ENCODE data around the gene SOX6. TPM values are rescaled to one million over a fixed set of nuclear protein-coding genes. Genes with fewer than 3 reads are reported as not detected.

Gene SOX6
- total and polyA plus RNA-seq, 2 of the 13 experiments (the other 11 are each of a cell fraction or from before 2014, with no cell fraction given) = 2.6 to 11.2 TPM

GRCh38 chr11:16318320-16318719, 38.0 kb downstream of the SOX6 start:
- intact Hi-C loops (cut with micrococcal nuclease; ENCODE audit: unreplicated experiment) = no loop called here
- Histone ChIP-seq H4K20me1 (ENCODE audit: insufficient read depth, low read length) (no peaks in the 10 kb centered on the region), H3K4me3 (replicated peaks in 1 of 3; ENCODE audit: insufficient read depth in 1 of 3, low read depth in 2 of 3, low read length in 3 of 3) (no peak overlapping the region), H3K9me3 (ENCODE audit: low read length) (no peaks in the 10 kb centered on the region), H3K36me3 (replicated peaks in 1 of 2; ENCODE audit: control insufficient read depth in 1 of 2, insufficient read depth in 2 of 2, low read length in 2 of 2) (no peaks in the 10 kb centered on the region), H3K4me1 (ENCODE audit: insufficient read depth, low read length) (no peaks in the 10 kb centered on the region), H3K79me2 (ENCODE audit: insufficient read depth, low read length) (no peaks in the 10 kb centered on the region), H3K9ac (ENCODE audit: insufficient read depth, low read depth, low read length) (no peak overlapping the region), H3K27me3 (ENCODE audit: control insufficient read depth in 1 of 2, insufficient read depth in 2 of 2, low read length in 2 of 2) (no peaks in the 10 kb centered on the region), H2AFZ (ENCODE audit: low read length) (no peak overlapping the region), H3K4me2 (ENCODE audit: low read depth, low read length) (no peak overlapping the region), H3K27ac (ENCODE audit: extremely low read length, insufficient read depth, low read length) (no peak overlapping the region)
- ChIA-PET CTCF (ENCODE audit: low intra/inter-chr PET ratio, low total read pairs) (no interaction called here), POLR2A (no interaction called here)
- no peak for FAIRE-seq
- in situ Hi-C loops (cut with HindIII; ENCODE audit: extremely low pct_ligation_motif_present, low pct_unique_long_range_greater_than_20kb) = no loop called here
- no TSS peak for BruUV-seq (replicated peaks)
- no peak for ATAC-seq
- DNase-seq (ENCODE audit: low spot score) = no peak
- 45% methylated on average over 9 of the region's 9 CpGs for WGBS (ENCODE audit: low lambda C conversion rate)
- no peak for TF ChIP-seq ZNF280B (CRISPR knock-in tag; IDR thresholded peaks at IDR 0.05; ENCODE audit: borderline replicate concordance)
- no peak for TF ChIP-seq REL (CRISPR knock-in tag; conservative IDR thresholded peaks at IDR 0.05)
- no peak for TF ChIP-seq ZNF7 (CRISPR knock-in tag; IDR thresholded peaks at IDR 0.05)

GRCh38 chr11:16317712-16318111, 38.6 kb downstream of the SOX6 start:
- Histone ChIP-seq H3K27me3 (ENCODE audit: control insufficient read depth in 1 of 2, insufficient read depth in 2 of 2, low read length in 2 of 2) (no peaks in the 10 kb centered on the region), H4K20me1 (ENCODE audit: insufficient read depth, low read length) (no peaks in the 10 kb centered on the region), H3K4me3 (replicated peaks in 1 of 3; ENCODE audit: insufficient read depth in 1 of 3, low read depth in 2 of 3, low read length in 3 of 3) (no peak overlapping the region), H3K36me3 (replicated peaks in 1 of 2; ENCODE audit: control insufficient read depth in 1 of 2, insufficient read depth in 2 of 2, low read length in 2 of 2) (no peaks in the 10 kb centered on the region), H3K9me3 (ENCODE audit: low read length) (no peaks in the 10 kb centered on the region), H3K79me2 (ENCODE audit: insufficient read depth, low read length) (no peaks in the 10 kb centered on the region), H2AFZ (ENCODE audit: low read length) (no peak overlapping the region), H3K4me1 (ENCODE audit: insufficient read depth, low read length) (no peaks in the 10 kb centered on the region), H3K27ac (ENCODE audit: extremely low read length, insufficient read depth, low read length) (no peak overlapping the region), H3K9ac (ENCODE audit: insufficient read depth, low read depth, low read length) (no peak overlapping the region), H3K4me2 (ENCODE audit: low read depth, low read length) (no peak overlapping the region)
- intact Hi-C loops (cut with micrococcal nuclease; ENCODE audit: unreplicated experiment) = no loop called here
- ATAC-seq (no peak), FAIRE-seq (no peak), DNase-seq (ENCODE audit: low spot score) (no peak)
- in situ Hi-C loops (cut with HindIII; ENCODE audit: extremely low pct_ligation_motif_present, low pct_unique_long_range_greater_than_20kb) = no loop called here
- ChIA-PET CTCF (ENCODE audit: low intra/inter-chr PET ratio, low total read pairs) (no interaction called here), POLR2A (no interaction called here)
- 3% methylated on average over 1 of the region's 1 CpG for WGBS (ENCODE audit: low lambda C conversion rate)
- BruUV-seq (replicated peaks) = no TSS peak
- TF ChIP-seq SP4 (CRISPR knock-in tag; IDR thresholded peaks at IDR 0.05) (no peak), RAD51 (IDR thresholded peaks at IDR 0.05; ENCODE audit: borderline replicate concordance) (no peak), HIVEP1 (CRISPR knock-in tag; IDR thresholded peaks at IDR 0.05) (no peak), ZNF597 (CRISPR knock-in tag; IDR thresholded peaks at IDR 0.05) (no peak), SNAPC2 (CRISPR knock-in tag; IDR thresholded peaks at IDR 0.05) (no peak), ZNF891 (CRISPR knock-in tag; IDR thresholded peaks at IDR 0.05) (no peak), KLF13 (CRISPR knock-in tag; IDR thresholded peaks at IDR 0.05) (no peak), ZNF646 (CRISPR knock-in tag; IDR thresholded peaks at IDR 0.05) (no peak)
